ENCODE data around the gene SFXN5. TPM values are rescaled to one million over a fixed set of nuclear protein-coding genes. Genes with fewer than 3 reads are reported as not detected.
"Not testable (repeated sequence)": the region's sequence is repeated elsewhere in the genome, so short reads cannot be mapped to it uniquely, and the experiment has no call there.

SFXN5 gene
- total RNA-seq, 1 donor from 2014 or later, result 9.8 TPM

DNA sequence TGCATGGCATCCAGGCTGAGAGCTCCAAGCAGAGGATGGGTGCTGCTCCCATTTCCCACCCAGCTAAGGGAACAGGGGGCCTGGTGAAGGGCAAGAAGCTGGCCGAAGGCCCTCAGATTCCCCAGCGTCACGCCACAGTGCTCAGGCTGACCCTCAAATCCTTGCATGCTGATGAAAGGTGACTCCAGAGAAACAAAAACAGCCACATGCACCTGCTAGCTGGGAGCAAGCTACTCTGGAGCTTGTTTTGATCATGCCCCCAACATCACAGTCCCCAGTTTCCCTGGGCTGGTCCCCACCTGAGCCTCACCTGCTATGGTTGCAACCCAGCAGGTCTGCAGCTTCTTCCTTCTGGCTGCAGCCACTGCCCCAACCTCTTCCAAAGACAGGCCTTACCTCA lies 28.0 kb upstream of the SFXN5 start:
- Histone ChIP-seq H3K36me3 (no peaks in the 10 kb centered on the region), H3K9me3 (no peaks in the 10 kb centered on the region), H3K4me3 (no peak overlapping the region), H3K4me1 (peaks cover 27% of the 10 kb centered on the region), H3K27me3 (no peaks in the 10 kb centered on the region), H3K27ac (no peak overlapping the region)
- intact Hi-C loops (cut with DNase I), result no loop called here
- TF ChIP-seq, protein P1, sequence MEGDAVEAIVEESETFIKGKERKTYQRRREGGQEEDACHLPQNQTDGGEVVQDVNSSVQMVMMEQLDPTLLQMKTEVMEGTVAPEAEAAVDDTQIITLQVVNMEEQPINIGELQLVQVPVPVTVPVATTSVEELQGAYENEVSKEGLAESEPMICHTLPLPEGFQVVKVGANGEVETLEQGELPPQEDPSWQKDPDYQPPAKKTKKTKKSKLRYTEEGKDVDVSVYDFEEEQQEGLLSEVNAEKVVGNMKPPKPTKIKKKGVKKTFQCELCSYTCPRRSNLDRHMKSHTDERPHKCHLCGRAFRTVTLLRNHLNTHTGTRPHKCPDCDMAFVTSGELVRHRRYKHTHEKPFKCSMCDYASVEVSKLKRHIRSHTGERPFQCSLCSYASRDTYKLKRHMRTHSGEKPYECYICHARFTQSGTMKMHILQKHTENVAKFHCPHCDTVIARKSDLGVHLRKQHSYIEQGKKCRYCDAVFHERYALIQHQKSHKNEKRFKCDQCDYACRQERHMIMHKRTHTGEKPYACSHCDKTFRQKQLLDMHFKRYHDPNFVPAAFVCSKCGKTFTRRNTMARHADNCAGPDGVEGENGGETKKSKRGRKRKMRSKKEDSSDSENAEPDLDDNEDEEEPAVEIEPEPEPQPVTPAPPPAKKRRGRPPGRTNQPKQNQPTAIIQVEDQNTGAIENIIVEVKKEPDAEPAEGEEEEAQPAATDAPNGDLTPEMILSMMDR (IDR thresholded peaks at IDR 0.05), result no peak
- DNase-seq (ENCODE audit: extremely low spot score in 2 of 2), result no peak

DNA sequence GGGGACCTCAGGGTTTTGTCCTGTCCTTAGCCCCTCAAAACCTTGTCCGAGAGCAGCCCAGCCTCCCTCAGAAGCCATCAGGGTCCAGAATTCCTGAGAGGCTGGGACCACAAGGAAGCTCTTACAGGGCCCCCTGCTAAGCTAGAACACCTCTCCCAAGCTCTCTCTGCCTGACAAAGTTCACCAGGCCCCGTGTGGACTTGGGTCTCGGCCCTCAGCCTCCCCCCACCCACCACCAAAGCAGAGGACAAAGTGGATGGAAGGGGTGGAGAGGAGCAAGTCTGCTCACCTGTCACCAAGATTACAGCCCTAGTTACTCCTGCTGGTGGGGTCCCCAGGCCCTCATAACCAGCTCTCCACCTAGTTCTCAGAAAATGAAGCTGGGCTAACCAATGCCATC lies 24.4 kb upstream of the SFXN5 start:
- H3K27me3 ChIP-seq, result no peaks in the 10 kb centered on the region
- intact Hi-C loops (cut with DNase I), result no loop called here
- H3K4me3 ChIP-seq, result no peak overlapping the region
- H3K9me3 ChIP-seq, result no peaks in the 10 kb centered on the region
- H3K36me3 ChIP-seq, result no peaks in the 10 kb centered on the region
- peaks cover 30% of the 10 kb centered on the region for H3K4me1 ChIP-seq
- H3K27ac ChIP-seq, result no peak overlapping the region
- TF ChIP-seq POLR2A (IDR thresholded peaks at IDR 0.05) (no peak), POLR2AphosphoS5 (IDR thresholded peaks at IDR 0.05; ENCODE audit: insufficient read depth in 1 of 2, low read depth in 1 of 2) (no peak)
- TF ChIP-seq, protein P1 (IDR thresholded peaks at IDR 0.05), result no peak
- no peak for DNase-seq (ENCODE audit: extremely low spot score in 2 of 2)

DNA sequence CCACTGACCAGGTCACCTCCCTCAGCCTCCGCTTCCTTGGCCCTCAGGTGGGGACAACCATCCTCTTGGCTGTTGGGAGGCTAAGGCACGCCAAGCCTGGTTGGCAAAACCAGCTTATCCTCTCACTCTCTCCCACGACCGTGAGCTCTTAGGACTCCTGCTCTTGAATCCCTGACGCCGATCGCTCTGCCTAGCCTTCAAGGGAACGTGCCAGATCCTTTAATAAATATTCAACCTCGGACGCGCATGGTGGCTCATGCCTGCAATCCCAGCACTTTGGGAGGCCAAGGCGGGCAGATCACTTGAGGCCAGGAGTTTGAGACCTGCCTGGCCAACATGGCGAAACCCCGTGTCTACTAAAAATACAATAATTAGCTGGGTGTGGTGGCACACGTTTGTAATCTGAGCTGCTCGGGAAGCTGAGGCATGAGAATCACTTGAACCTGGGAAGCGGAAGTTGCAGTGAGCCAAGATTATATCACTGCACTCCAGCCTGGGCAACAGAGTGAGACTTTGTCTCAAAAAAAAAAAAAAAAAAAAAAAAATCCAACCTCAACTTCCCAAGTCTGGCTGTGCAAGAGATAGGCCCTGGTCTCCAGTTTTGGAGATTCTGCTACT lies 22.2 kb upstream of the SFXN5 start:
- DNase-seq (ENCODE audit: extremely low spot score in 2 of 2); intact Hi-C loops (cut with DNase I); H3K27me3 ChIP-seq; H3K4me3 ChIP-seq; H3K27ac ChIP-seq; H3K36me3 ChIP-seq; H3K9me3 ChIP-seq: not testable (repeated sequence)
- peaks cover 46% of the 10 kb centered on the region for H3K4me1 ChIP-seq

GRCh38 chr2:73092146-73092783 lies 20.8 kb upstream of the SFXN5 start:
- Histone ChIP-seq H3K4me1 (peaks cover 57% of the 10 kb centered on the region), H3K27me3 (no peaks in the 10 kb centered on the region), H3K4me3 (no peak overlapping the region), H3K27ac (no peak overlapping the region), H3K36me3 (peaks cover 0 to 8% of the 10 kb centered on the region in 2 donors), H3K9me3 (no peaks in the 10 kb centered on the region)
- TF ChIP-seq, protein P1 (IDR thresholded peaks at IDR 0.05), result no peak
- TF ChIP-seq POLR2AphosphoS5 (IDR thresholded peaks at IDR 0.05; ENCODE audit: insufficient read depth in 1 of 2, low read depth in 1 of 2) (no peak), POLR2A (IDR thresholded peaks at IDR 0.05) (no peak)
- intact Hi-C loops (cut with DNase I), result no loop called here
- DNase-seq (ENCODE audit: extremely low spot score in 2 of 2), result no peak

DNA sequence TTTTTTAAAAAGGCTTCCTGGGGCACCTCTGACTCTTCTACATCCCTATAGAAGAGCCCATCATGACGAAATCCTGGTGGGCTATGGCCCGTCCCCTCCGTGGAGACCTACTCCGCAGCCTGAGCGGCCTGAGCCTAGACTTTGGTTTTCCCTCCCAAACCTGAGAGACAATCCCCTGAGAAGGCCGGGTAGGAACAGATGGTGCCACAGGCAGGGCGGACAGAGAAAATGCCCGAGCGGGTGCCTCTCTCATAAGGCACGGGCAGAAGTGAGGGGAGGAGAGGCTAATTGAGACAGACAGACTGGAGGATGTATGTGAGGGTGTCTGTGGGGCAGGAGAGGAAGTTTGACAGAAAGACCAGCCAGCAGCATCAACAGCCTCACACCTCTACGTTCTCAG lies 20.2 kb upstream of the SFXN5 start:
- H3K36me3 ChIP-seq, result peaks cover 0 to 8% of the 10 kb centered on the region in 2 donors
- no peaks in the 10 kb centered on the region for H3K27me3 ChIP-seq
- H3K4me3 ChIP-seq, result no peak overlapping the region
- no peak for TF ChIP-seq POLR2AphosphoS5 (IDR thresholded peaks at IDR 0.05; ENCODE audit: insufficient read depth in 1 of 2, low read depth in 1 of 2)
- TF ChIP-seq, protein P1 (IDR thresholded peaks at IDR 0.05), result no peak
- TF ChIP-seq POLR2A (IDR thresholded peaks at IDR 0.05), result no peak
- no peak overlapping the region for H3K27ac ChIP-seq
- no peak for DNase-seq (ENCODE audit: extremely low spot score in 2 of 2)
- H3K9me3 ChIP-seq, result no peaks in the 10 kb centered on the region
- intact Hi-C loops (cut with DNase I), result no loop called here
- H3K4me1 ChIP-seq, result peaks cover 59% of the 10 kb centered on the region

Data from vagina (tissue), 2 donors.